ENCODE measurements around the gene PPT2.

DNA sequence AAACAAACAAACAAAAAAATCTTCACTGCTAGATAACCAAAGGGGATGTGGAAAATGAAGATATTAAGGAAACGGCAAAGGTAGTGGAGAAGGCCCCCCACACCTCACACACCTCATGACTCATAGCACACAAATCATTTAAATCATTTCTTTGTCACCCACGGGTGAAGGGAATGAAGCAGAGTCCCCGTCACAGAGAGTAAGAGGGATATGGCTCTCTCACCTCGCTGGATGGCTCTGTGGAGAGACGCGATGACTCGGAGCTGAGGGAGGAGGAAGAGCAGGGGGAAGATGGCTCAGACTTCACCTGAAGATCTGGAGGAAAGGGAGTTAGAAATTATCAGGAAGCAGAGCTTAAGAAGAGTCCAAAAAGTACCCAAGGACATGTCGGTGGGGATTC is 27.1 kb upstream of the PPT2 start:
- TF ChIP-seq CTCF (conservative IDR thresholded peaks at IDR 0.05) (no peak), EZH2 (IDR thresholded peaks at IDR 0.05; ENCODE audit: low read depth) (no peak)

All from PC-9 (cell line).